ENCODE data around the gene LRRC8D. TPM values are rescaled to one million over a fixed set of nuclear protein-coding genes. Genes with fewer than 3 reads are reported as not detected.

LRRC8D gene
- total RNA-seq, 1 experiment from 2014 or later, result 37.2 TPM

DNA sequence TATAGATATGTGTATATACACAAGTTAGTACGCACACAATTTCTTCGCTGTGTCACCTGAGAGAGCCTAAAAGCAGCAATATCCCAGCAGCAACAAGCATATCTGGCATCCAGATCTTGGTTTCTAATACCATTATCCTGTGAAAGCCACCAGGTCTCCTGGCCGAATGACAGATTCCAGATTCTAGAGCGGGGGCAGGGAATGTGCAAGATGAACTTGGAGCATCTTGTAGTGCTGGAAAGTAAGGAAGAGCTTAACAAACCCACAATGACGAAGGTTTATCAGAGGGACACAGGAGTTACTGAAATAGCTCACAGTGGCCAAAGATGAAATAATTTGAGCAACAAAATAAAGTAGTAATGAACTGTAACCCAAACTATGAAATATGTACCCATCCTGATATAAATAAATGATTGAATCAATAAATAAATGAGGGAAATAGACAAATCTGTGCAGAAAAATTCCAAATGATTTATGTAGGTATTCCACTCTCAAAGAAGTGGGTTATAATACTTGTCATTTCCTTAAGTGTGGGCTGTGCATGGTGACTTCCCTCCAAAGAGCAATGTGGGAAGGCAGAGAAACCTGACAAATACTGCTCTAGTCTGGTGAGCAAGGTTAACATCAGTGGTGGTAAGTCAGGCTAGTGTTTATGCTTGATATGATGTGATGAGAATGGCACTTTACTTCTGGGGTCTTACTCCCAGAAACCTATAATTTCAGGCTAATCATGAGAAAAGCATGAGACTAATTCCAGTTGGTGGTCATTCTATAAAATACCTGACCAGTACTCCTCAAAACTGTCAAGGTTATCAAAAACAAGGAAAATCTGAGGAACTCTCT is 67.9 kb downstream of the LRRC8D start:
- Histone ChIP-seq H3K18ac (ENCODE audit: insufficient read length, low read depth, low read length) (no peak overlapping the region), H3K79me2 (ENCODE audit: insufficient read depth, low read length) (peaks cover 2% of the 10 kb centered on the region; the same call in 1 of the 2 replicates), H3T11ph (ENCODE audit: low read length) (no peak overlapping the region), H2AK5ac (ENCODE audit: insufficient read length, low read length) (no peak overlapping the region), H2BK5ac (ENCODE audit: insufficient read length, low read length) (no peak overlapping the region), H2BK20ac (ENCODE audit: low read depth, low read length, poor library complexity, severe bottlenecking) (no peak overlapping the region), H3K4me2 (ENCODE audit: insufficient read depth, insufficient read length, low read length) (no peak overlapping the region), H3K14ac (ENCODE audit: insufficient read depth, low read length) (no peak overlapping the region), H2AFZ (ENCODE audit: low read length) (no peak overlapping the region), H4K8ac (replicated peaks; ENCODE audit: insufficient read length, low read depth, low read length) (no peak overlapping the region), H3K79me1 (ENCODE audit: insufficient read depth, low read depth, low read length, poor library complexity, severe bottlenecking) (peaks cover 3% of the 10 kb centered on the region), H3K56ac (ENCODE audit: insufficient read length, low read depth, low read length) (no peak overlapping the region), H3K9ac (ENCODE audit: extremely low read depth, insufficient read length, low read length) (no peak overlapping the region), H3K23me2 (ENCODE audit: insufficient read length, low read depth, low read length, poor library complexity, severe bottlenecking) (no peaks in the 10 kb centered on the region), H3K9me3 (ENCODE audit: control insufficient read depth, low read depth, low read length) (no peaks in the 10 kb centered on the region), H4K91ac (ENCODE audit: insufficient read length, low read depth, low read length) (no peak overlapping the region), H4K5ac (ENCODE audit: insufficient read length, low read depth, low read length) (no peak overlapping the region), H2BK15ac (ENCODE audit: low read depth, low read length) (no peak overlapping the region), H3K4me1 (ENCODE audit: insufficient read depth, low read length) (peaks cover 3% of the 10 kb centered on the region; the same call in 1 of the 2 replicates), H3K4ac (ENCODE audit: low read depth, low read length) (no peak overlapping the region), H3K23ac (ENCODE audit: insufficient read length, low read depth, low read length) (no peak overlapping the region), H3K27me3 (ENCODE audit: insufficient read depth, low read length) (no peaks in the 10 kb centered on the region), H2BK120ac (ENCODE audit: low read depth, low read length, poor library complexity, severe bottlenecking) (no peak overlapping the region), H2BK12ac (ENCODE audit: insufficient read length, low read depth, low read length) (no peak overlapping the region), H3K27ac (ENCODE audit: insufficient read length, low read depth, low read length) (no peak overlapping the region), H4K20me1 (ENCODE audit: control insufficient read depth, insufficient read depth, insufficient read length) (no peaks in the 10 kb centered on the region)
- WGBS (ENCODE audit: extremely low coverage, insufficient read length, low lambda C conversion rate), result no CpG with 5 or more reads among the region's 5 CpGs
- no peak overlapping the region for H3K4me3 Mint-ChIP-seq
- H3K4me1 Mint-ChIP-seq, result peaks cover 17 to 22% of the 10 kb centered on the region in 2 experiments
- peaks cover 0 to 4% (median 0%) of the 10 kb centered on the region in 3 experiments; a peak in 3 of 7 replicates for H3K36me3 Mint-ChIP-seq (ENCODE audit: insufficient read depth in 1 of 3, low read depth in 3 of 3)
- H3K9me3 Mint-ChIP-seq, result no peaks in the 10 kb centered on the region
- TF ChIP-seq, protein P1, sequence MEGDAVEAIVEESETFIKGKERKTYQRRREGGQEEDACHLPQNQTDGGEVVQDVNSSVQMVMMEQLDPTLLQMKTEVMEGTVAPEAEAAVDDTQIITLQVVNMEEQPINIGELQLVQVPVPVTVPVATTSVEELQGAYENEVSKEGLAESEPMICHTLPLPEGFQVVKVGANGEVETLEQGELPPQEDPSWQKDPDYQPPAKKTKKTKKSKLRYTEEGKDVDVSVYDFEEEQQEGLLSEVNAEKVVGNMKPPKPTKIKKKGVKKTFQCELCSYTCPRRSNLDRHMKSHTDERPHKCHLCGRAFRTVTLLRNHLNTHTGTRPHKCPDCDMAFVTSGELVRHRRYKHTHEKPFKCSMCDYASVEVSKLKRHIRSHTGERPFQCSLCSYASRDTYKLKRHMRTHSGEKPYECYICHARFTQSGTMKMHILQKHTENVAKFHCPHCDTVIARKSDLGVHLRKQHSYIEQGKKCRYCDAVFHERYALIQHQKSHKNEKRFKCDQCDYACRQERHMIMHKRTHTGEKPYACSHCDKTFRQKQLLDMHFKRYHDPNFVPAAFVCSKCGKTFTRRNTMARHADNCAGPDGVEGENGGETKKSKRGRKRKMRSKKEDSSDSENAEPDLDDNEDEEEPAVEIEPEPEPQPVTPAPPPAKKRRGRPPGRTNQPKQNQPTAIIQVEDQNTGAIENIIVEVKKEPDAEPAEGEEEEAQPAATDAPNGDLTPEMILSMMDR (conservative IDR thresholded peaks at IDR 0.05), result no peak
- no peak overlapping the region; a peak in 1 of 7 replicates for H3K27ac Mint-ChIP-seq
- no peak for DNase-seq
- H3K27me3 Mint-ChIP-seq (ENCODE audit: low read depth), result no peaks in the 10 kb centered on the region

Measured in H9 (cell line).